Measurements from ENCODE around the gene PRKCA. TPM values are rescaled to one million over a fixed set of nuclear protein-coding genes. Genes with fewer than 3 reads are reported as not detected.

Gene PRKCA
- total RNA-seq, 3 donors from 2014 or later (not counting 1 experiment from before 2014, with no cell fraction given) = 19.6 to 29.0 (median 20.4) TPM

GRCh38 chr17:66831383-66832210, 529.2 kb downstream of the PRKCA start:
- Mint-ChIP-seq H3K4me3 (no peak overlapping the region), H3K27me3 (ENCODE audit: low read depth in 2 of 2) (peaks cover 42 to 43% of the 10 kb centered on the region in 2 donors), H3K27ac (no peak overlapping the region), H3K4me1 (peaks cover 0 to 11% of the 10 kb centered on the region in 2 donors), H3K9me3 (no peaks in the 10 kb centered on the region), H3K36me3 (no peaks in the 10 kb centered on the region)
- TF ChIP-seq, protein P1, sequence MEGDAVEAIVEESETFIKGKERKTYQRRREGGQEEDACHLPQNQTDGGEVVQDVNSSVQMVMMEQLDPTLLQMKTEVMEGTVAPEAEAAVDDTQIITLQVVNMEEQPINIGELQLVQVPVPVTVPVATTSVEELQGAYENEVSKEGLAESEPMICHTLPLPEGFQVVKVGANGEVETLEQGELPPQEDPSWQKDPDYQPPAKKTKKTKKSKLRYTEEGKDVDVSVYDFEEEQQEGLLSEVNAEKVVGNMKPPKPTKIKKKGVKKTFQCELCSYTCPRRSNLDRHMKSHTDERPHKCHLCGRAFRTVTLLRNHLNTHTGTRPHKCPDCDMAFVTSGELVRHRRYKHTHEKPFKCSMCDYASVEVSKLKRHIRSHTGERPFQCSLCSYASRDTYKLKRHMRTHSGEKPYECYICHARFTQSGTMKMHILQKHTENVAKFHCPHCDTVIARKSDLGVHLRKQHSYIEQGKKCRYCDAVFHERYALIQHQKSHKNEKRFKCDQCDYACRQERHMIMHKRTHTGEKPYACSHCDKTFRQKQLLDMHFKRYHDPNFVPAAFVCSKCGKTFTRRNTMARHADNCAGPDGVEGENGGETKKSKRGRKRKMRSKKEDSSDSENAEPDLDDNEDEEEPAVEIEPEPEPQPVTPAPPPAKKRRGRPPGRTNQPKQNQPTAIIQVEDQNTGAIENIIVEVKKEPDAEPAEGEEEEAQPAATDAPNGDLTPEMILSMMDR (IDR thresholded peaks at IDR 0.05) = no peak
- Histone ChIP-seq H3K36me3 (ENCODE audit: control insufficient read depth, insufficient read depth, low read length) (no peaks in the 10 kb centered on the region), H3K4me1 (ENCODE audit: control insufficient read depth, insufficient read depth, low read length) (no peaks in the 10 kb centered on the region), H3K27ac (ENCODE audit: low read length) (no peak overlapping the region), H3K4me3 (ENCODE audit: low read length) (no peak overlapping the region), H3K27me3 (ENCODE audit: control insufficient read depth, insufficient read depth, low read length) (peaks cover 18% of the 10 kb centered on the region), H3K9me3 (ENCODE audit: control insufficient read depth, insufficient read depth, low read length) (no peaks in the 10 kb centered on the region)
- ATAC-seq (no peak), DNase-seq (no peak)
- WGBS (ENCODE audit: insufficient coverage) = 84% methylated on average over 14 of the region's 14 CpGs
- intact Hi-C loops (cut with micrococcal nuclease) = no loop called here

- intact Hi-C loops (cut with micrococcal nuclease) = no loop called here
- DNase-seq (no peak), ATAC-seq (no peak)
- H3K27ac Mint-ChIP-seq = no peak overlapping the region
- H3K4me3 Mint-ChIP-seq = no peak overlapping the region
- no peaks in the 10 kb centered on the region for H3K9me3 ChIP-seq (ENCODE audit: control insufficient read depth, insufficient read depth, low read length)
- no peak overlapping the region for H3K27ac ChIP-seq (ENCODE audit: low read length)
- no peaks in the 10 kb centered on the region for H3K36me3 ChIP-seq (ENCODE audit: control insufficient read depth, insufficient read depth, low read length)
- no peaks in the 10 kb centered on the region for H3K9me3 Mint-ChIP-seq
- WGBS (ENCODE audit: insufficient coverage) = 82% methylated on average over 4 of the region's 4 CpGs
- no peaks in the 10 kb centered on the region for H3K36me3 Mint-ChIP-seq
- peaks cover 0 to 11% of the 10 kb centered on the region in 2 donors for H3K4me1 Mint-ChIP-seq
- H3K27me3 Mint-ChIP-seq (ENCODE audit: low read depth in 2 of 2) = peaks cover 43 to 45% of the 10 kb centered on the region in 2 donors
- TF ChIP-seq, protein P1 (IDR thresholded peaks at IDR 0.05) = no peak
- no peaks in the 10 kb centered on the region for H3K4me1 ChIP-seq (ENCODE audit: control insufficient read depth, insufficient read depth, low read length)
- H3K27me3 ChIP-seq (ENCODE audit: control insufficient read depth, insufficient read depth, low read length) = peaks cover 18% of the 10 kb centered on the region
- H3K4me3 ChIP-seq (ENCODE audit: low read length) = no peak overlapping the region
Observed at GRCh38 chr17:66833201-66833600, 530.8 kb downstream of the PRKCA start.

GRCh38 chr17:66834426-66834918, 532.1 kb downstream of the PRKCA start:
- Mint-ChIP-seq H3K9me3 (no peaks in the 10 kb centered on the region), H3K36me3 (no peaks in the 10 kb centered on the region), H3K4me1 (peaks cover 0 to 6% of the 10 kb centered on the region in 2 donors), H3K4me3 (no peak overlapping the region), H3K27ac (no peak overlapping the region), H3K27me3 (ENCODE audit: low read depth in 2 of 2) (peaks cover 37% of the 10 kb centered on the region in 2 donors)
- TF ChIP-seq, protein P1 (IDR thresholded peaks at IDR 0.05) = no peak
- peaks cover 15% of the 10 kb centered on the region for H3K27me3 ChIP-seq (ENCODE audit: control insufficient read depth, insufficient read depth, low read length)
- DNase-seq (no peak), ATAC-seq (no peak)
- no peaks in the 10 kb centered on the region for H3K9me3 ChIP-seq (ENCODE audit: control insufficient read depth, insufficient read depth, low read length)
- H3K36me3 ChIP-seq (ENCODE audit: control insufficient read depth, insufficient read depth, low read length) = no peaks in the 10 kb centered on the region
- 46% methylated on average over 7 of the region's 7 CpGs for WGBS (ENCODE audit: insufficient coverage)
- no peak overlapping the region for H3K4me3 ChIP-seq (ENCODE audit: low read length)
- no peak overlapping the region for H3K27ac ChIP-seq (ENCODE audit: low read length)
- intact Hi-C loops (cut with micrococcal nuclease) = no loop called here
- H3K4me1 ChIP-seq (ENCODE audit: control insufficient read depth, insufficient read depth, low read length) = no peaks in the 10 kb centered on the region
